Measurements from ENCODE around the gene MBNL2.
A peak's percentile ranks its signal among the peaks of the same experiment; 100 is the strongest.
"Not testable (repeated sequence)": the region's sequence is repeated elsewhere in the genome, so short reads cannot be mapped to it uniquely, and the experiment has no call there.

MBNL2 gene

DNA sequence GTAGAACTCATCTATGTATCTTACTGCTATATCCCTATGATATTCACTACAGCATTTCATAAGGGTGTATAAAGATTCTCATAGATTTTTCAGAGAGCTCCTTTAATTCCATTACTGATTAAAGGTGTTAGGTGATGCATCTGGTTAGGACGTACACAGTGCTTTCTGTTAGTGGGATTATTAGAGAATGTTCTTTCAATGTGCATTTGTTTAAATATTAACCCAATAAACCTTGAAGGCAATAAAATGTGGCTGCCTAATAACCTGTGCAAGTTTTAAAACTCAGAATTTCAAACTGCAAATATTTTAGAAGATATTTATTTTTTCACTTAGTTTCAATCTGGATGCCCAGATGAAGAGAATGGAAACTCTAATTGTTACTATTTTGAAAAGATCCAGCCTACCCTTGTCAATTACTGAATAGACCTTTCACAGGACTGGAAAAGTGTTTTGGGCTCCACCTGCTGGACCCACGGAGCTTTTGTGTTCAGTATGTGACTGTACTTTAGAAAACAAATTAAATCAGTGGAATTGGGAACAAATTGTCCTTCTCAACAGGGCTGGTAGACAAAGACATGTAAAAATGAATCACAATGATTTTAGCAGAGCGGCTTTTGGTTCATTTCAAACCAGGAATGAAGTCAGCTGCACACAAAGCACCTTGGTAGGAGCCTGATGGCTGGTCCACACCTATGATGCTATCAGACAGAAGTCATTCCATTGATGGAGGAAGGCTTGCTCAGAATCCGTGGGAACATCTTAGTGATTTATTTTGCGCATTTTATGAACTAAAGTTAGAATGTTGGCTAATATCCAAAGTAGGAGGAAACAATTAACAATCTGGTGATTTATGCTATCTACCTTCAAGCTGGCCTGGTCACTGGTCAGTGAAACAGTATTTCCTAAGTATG, 122.4 kb downstream of the MBNL2 start:
- FAIRE-seq (peak; percentile 56), DNase-seq (ENCODE audit: low spot score) (peak; percentile 37)

- DNase-seq (ENCODE audit: low spot score) (no peak), FAIRE-seq (no peak)
Observed at GRCh38 chr13:97346097-97346496, 124.0 kb downstream of the MBNL2 start.

GRCh38 chr13:97346561-97347254, 124.6 kb downstream of the MBNL2 start:
- DNase-seq (ENCODE audit: low spot score) = no peak
- FAIRE-seq = no peak

DNA sequence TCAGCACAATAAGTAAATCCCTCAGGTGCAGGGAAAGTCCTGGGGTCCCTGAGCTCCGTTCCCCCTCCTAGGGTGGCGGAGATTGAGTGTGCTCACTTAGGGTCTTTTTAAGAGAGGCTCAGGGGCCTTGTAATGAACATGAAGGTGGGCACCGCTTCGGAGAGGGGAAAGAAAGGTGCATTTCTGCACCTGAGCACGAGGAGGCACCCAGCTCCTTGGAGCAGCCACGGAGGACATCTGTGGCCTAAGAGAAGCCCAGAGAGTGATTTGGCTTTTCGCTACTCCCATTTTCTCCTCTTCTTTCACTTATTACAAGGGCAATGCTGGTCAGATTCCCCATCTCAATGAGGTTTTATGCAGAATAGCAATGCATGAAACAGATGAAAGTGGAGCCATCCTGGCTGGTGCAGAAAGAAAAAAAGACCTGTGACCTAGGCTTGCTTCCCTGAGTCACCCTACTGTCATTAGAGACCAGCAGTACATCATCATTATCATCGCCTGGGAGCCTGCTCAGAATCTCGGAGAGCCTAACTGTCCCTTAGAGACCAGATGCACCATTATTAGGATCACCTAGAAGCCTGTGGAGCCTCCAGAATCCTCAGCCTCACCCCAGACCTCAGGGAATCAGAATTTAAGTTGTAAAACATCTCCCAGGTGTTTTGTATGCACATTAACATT, 125.3 kb downstream of the MBNL2 start:
- FAIRE-seq (no peak), DNase-seq (ENCODE audit: low spot score) (no peak)

DNA sequence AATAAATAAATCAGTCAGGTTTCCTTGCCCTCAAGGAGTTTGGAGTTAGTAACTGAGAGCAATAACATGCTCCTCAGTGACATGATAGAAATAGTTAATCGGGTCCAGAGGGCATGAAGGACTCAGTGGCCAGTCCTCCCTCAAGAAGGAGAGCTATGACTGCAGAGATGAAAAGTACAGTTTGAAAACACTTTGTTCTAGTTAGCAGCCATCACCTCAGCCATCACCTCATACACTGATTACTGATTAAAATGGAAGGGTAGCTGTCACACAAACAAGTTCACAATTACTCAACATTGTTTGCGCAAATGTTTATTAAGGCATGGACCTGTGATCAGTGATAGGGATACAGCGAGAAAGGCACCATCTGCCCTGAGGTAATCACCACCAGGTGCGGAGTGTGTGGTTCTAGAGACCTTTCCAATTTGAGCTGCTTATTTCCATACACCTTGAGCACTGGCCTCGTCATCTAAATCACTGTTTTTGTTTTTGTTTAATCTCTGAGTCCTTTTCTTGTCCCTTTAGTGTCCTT, 126.5 kb downstream of the MBNL2 start:
- FAIRE-seq (no peak), DNase-seq (ENCODE audit: low spot score) (no peak)

DNA sequence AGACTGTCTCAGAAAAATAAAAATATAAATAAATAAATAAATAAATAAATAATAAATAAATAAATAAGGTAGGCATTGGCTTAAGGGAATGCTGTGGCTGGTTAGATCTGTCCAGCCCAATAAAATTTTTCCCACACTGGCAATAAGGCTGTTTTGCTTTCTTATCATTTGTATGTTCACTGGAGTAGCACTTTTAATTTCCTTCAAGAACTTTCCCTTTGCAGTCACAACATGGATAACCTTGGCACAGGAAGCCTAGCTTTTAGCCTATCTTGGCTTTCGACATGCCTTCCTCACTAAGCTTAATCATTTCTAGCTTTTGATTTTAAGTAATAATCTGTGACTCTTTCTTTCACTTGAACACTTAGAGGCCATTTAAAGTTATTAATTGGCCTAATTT, 129.9 kb downstream of the MBNL2 start:
- not testable (repeated sequence) for DNase-seq (ENCODE audit: low spot score); FAIRE-seq

DNA sequence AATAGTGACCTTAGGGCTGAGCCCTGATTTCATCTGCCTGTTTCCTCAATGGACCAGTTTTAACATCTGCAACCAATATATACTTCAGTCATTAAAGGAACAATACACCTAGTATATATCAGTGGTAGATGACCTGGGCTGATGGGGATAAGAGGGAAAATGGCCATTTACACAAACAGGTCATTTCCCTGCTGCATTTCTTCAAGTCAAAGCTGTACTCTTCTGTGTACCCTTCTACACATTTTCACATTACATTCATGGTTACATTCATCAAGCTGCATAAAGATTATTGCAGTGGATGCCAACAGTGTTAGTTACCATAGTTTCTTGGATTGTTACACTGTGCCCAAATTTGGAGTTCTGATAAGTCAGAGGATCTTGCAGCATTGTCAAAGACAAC, 130.7 kb downstream of the MBNL2 start:
- FAIRE-seq = no peak
- no peak for DNase-seq (ENCODE audit: low spot score)

DNA sequence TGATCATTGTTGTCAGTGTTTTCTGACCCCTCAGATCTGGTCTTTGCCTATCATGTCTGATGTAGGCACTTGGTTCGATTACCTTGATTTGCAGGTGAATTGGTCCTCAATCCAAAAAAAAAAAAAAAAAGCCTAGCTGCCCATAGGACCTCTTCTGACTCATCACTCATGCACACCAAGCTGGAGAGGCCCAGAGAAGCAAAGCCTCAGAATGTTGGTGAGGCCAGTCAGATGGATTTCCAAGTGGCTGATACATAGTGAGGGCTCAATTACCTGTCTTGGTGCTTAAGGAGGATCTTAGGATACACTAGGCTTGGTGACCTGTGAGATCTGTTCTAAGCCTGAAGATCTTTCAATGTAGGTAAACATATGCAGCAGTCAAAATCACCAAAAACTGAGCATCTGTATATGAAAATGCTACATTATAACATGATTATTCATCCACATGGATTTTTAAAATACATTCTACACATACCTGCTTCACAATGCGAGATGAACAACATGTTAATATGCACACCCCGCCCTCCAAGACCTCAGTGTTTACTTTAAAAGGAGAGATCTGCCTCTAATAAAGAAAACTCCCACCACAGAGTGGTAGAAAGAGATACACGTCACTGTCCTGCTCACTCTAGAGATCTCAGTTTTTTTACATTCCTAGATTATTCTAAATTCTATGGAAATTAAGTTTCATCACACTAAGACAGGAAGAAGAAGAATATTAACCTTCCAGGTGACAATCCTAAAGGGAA, 132.0 kb downstream of the MBNL2 start:
- FAIRE-seq = no peak
- no peak for DNase-seq (ENCODE audit: low spot score)

DNA sequence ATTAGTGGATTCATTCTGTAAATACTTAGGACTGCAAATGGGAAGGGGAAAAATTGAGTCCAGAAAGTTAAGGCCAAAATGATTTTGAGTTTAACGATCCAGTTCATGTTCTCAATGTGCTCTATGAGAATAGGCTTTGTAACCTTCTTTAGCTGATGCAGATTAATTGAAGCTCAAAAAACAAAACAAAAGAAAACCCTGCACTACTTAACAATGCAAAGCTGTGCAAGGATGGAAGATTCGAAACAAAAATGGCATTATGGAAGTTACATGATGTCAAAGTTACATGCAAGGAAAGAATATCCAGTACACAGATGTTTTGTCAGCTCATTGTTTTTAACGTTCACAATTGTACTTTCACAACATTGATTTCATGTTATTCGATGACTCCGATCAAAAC, 132.7 kb downstream of the MBNL2 start:
- no peak for FAIRE-seq

DNA sequence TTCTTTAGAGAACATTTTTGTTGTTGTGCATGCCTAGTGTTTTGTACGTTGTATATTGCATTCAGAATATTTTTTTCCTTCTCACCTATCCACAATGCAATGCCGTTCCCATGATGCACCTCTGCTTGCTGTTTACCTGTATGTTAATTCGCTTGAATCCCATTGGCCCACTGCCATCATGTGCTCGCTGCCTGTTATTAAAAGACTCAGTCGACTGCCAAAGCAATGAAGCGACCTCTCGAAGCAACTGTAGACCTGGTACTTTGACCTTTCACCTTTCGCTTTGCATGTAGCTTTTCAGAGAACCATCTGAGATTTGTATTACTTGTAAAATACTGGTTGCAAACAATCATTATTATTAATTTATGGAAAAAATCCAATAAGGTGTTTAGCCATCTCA, 134.5 kb downstream of the MBNL2 start:
- no peak for FAIRE-seq
- no peak for DNase-seq (ENCODE audit: low spot score)

More for the DNA sequence above, 132.7 kb downstream of the MBNL2 start:
- no peak for DNase-seq (ENCODE audit: low spot score)

DNA sequence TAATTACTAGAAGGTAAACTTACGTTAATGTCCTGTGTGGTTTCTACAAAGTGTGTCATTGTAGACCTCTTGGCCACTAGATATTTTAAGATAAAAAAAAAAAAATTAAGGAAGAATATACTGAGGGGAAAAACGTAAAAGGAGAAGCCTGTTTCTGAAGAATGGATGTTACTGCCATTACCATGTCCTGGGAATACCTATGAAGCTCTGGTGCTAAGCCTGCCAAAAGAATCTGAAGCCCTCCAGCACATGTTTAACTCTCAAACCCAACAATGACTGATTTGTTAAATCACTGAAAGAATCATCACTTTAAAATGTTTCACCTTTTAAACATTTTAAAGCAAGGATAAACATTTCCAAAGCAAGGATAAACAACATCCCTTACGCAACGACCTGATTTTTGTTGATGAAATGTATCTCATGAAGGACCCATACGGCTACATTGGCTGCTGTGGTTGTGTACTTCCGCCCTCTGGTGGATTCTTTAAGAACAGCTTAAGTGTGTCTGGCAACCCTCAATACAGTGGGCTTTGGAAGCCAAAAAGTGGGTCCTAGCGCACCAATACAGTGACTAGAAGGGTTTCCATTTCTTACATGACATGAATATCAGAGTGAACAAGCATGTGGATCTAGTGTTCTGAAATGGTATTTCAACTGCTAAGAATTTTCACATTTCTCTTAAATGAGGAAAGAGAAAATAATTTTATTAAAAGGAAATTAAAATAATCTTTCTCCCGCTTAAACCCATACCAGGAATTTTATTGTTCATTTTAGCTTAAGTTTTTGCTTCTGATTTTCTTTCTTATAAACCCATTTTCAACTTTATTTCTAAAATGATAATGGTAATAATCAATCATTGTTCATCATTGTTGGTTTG, 137.3 kb downstream of the MBNL2 start:
- peak; percentile 8 for FAIRE-seq

GRCh38 chr13:97360610-97361009, 138.5 kb downstream of the MBNL2 start:
- FAIRE-seq (no peak), DNase-seq (ENCODE audit: low spot score) (no peak)

More for the DNA sequence above, 137.3 kb downstream of the MBNL2 start:
- DNase-seq (ENCODE audit: low spot score) = peak; percentile 45

GRCh38 chr13:97364031-97364430, 141.9 kb downstream of the MBNL2 start:
- FAIRE-seq = no peak
- no peak for DNase-seq (ENCODE audit: low spot score)

DNA sequence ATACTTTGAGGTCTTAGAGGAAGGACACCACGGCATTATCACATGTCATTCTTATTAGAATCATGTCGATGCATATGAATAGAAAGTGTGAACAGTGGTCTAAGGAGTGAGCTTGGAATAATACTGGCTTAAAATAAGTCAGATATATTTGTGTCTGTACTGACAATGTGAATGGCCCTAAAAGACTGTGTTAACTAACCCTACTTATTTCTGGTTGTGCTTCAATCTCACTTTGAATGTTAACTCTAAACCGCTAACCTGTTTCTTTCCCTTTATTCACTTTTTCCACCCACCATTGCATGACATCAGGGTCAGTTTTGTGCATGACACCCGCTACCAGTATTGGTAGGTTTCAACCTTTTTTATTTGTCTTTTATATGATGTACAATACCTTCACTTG, 142.7 kb downstream of the MBNL2 start:
- DNase-seq (ENCODE audit: low spot score) = no peak
- FAIRE-seq = no peak

DNA sequence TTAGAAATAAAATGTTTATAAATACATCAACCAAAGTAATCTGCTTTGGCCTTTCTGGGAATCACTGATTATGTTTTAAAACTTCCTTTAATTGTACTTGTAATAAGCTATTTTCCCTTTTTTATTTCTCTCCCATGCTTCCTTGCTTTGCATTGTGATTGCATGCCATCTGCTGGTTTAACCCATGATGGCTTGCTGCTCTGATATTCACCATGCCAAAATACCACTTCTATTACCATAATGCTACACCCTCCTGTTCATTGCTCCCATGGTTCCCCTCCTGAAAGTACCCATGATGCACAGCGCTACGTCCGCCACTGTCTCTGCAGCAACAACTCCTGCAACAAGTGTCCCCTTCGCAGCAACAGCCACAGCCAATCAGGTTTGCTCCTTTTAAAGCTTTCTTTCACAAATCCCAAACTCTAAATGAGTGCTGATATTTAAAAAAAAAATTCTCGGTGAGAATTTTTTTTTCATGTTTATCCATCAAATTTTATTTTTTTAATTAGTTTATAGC, 144.1 kb downstream of the MBNL2 start:
- FAIRE-seq (no peak), DNase-seq (ENCODE audit: low spot score) (no peak)

GRCh38 chr13:97367016-97367822, 145.1 kb downstream of the MBNL2 start:
- FAIRE-seq (peak; percentile 80), DNase-seq (ENCODE audit: low spot score) (peak; percentile 85)

DNA sequence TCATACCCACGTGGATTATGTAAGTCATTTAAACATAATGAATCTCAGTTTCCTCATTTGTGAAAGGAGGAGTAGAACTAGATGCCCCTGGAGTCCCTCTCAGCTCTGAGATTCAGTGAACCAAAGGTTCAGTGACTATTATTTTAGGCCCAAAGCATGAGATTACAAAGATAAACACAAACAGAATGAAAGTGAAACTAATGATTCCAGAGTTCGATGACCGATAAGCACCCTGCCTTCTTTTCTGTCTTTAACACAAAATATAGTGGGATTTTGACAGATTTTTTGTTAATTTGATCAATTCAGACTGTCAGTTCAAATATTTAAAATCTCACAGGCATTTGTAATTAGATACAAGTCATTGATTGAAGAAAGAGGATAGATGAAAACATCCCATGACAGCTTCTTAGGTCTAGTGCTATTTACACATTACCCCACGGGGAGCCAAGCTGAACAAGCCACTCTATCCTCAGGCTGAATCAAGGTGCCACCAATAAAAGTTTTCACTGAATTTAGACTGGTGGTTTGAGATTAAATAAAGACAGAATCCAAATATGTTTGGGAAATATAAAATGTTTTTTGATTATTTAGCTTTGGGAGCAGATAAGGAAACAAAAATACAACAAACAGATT, 147.2 kb downstream of the MBNL2 start:
- DNase-seq (ENCODE audit: low spot score) = no peak
- no peak for FAIRE-seq

- DNase-seq (ENCODE audit: low spot score) = no peak
- no peak for FAIRE-seq
Observed at GRCh38 chr13:97371486-97372109, 149.5 kb downstream of the MBNL2 start.
